GM21515 (cell line): ENCODE measurements around the gene TTC23.

Experiments used
- ATAC-seq: cut with Tn5 transposase; IDR thresholded peaks from one replicate; pipeline ENCODE4 v1.9.1; 2021; ENCODE audit not compliant: unreplicated experiment

The TTC23 gene

DNA sequence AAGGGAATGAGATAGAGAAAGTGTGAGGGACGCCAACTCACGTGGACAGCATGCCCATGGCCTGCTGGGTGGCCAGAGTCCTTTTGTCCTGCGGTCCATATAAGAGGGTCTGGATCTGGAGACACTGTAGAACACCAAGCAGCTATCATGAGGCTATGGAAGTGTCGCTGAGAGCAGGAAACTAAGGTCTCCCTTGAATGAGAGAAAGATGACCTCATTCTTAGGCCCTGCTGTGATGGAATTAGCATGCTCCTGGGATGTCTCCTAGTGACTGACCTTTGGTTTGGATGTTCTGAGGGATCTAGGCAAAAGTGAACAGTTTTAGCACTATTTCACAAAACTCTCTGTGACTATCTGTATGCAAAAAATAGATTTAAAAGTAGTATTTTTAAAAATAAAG lies 110.1 kb downstream of the TTC23 start:
- no peak for ATAC-seq

DNA sequence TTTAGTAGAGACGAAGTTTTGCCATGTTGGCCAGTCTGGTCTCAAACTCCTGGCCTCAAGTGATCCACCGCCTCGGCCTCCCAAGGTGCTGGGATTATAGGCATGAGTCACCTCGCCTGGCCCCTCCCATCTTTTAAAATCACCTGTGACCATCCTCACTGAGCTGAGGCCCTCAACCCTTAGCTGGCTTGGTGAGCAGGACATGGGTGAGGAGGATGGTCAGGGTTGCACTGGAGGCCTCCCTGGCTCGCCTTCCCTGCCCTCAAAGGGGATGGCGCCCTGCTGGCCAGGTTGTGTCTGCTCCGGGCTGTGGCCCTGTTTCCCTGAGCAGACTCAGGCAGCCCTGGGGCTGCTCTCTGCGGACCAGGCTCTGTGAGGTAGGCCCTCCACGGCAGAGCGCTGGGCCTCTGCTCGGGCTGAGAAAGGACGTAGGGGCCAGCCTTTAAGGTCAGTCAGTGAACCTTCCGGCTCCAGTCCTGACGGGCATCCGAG lies 110.8 kb downstream of the TTC23 start:
- no peak for ATAC-seq

DNA sequence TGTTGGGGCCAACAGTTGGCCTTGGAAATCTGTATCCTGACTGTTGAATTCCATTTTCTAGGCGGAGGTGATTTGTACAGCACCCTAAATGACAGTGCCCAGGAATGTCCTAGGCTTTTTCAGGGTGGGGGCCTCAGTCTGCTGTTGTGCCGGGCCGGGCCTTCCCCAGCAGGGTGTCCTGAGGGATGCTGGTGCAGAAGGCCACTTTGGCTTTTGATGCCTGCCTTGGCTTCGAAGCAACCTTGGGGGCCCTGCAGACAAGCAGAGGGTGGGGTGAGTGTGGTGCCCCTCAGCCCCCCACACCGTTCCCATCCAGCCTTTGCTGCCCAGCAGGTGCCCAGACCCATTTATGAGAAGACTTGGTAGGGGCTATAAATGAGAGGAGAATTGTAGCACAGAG lies 111.5 kb downstream of the TTC23 start:
- ATAC-seq: no peak

DNA sequence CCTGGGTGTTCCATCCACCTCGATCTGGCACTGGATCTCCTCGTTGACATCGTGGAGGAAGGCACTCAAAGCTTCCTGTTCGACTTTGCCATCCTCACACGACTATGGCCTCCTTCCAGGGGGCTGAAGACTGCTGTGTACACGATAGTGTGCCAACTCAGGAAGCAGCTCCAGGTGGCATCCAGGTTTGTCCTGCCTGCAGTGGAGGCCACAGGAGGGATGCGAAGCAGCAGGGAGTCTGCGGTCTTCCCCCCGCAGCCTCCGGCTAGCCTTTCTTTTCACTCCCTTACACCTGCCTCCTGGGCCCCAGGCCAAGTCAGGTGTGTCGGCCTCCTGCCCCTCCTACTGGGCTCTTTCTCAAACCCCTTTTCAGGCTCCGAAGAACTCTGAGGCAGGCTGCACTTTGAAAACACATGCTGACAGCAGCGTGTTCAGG lies 112.3 kb downstream of the TTC23 start:
- no peak for ATAC-seq

DNA sequence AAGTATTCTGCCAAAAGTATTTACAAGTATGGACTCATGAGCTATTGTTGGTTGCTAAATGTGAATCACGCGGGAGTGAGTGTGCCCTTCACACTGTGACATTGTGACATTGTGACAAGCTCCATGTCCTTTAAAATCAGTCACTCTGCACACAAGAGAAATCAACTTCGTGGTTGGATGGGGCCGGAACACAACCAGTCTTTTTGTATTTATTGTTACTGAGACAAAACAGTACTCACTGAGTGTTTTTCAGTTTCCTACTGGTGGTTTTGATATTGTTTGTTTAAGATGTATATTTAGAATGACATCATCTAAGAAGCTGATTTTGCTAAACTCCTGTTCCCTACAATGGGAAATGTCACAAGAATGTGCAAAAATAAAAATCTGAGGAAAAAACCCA lies 114.2 kb downstream of the TTC23 start:
- ATAC-seq: peak; percentile 74

DNA sequence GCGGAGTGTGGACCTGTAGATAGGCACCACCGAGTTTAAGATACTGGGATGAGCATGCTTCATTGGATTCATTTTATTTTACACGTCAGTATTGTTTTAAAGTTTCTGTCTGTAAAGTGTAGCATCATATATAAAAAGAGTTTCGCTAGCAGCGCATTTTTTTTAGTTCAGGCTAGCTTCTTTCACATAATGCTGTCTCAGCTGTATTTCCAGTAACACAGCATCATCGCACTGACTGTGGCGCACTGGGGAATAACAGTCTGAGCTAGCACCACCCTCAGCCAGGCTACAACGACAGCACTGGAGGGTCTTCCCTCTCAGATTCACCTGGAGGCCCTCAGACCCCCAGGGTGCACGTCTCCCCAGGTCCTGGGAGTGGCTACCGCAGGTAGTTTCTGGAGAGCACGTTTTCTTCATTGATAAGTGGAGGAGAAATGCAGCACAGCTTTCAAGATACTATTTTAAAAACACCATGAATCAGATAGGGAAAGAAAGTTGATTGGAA lies 115.0 kb downstream of the TTC23 start:
- ATAC-seq: no peak

DNA sequence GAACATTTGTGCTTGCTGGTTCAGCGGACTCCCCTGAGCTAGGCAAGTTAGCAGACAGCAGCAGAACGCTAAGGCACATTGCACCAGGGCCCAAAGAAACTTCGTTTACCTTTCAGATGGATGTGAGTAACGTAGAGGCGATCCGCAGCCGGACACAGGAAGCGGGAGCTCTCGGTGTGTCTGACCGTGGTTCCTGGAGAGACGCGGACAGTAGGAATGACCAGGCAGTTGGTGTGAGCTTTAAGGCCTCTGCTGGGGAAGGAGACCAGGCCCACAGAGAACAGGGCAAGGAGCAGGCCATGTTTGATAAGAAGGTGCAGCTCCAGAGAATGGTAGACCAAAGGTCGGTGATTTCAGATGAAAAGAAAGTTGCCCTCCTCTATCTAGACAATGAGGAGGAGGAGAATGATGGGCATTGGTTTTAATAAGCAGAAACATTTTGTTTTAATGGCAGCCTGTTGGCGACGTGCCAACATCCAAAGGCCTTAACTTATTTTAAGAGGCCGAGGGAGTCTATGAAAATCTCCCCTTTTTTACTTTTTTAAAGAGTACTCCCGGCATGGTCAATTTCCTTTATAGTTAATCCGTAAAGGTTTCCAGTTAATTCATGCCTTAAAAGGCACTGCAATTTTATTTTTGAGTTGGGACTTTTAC lies 116.6 kb downstream of the TTC23 start:
- ATAC-seq: no peak

DNA sequence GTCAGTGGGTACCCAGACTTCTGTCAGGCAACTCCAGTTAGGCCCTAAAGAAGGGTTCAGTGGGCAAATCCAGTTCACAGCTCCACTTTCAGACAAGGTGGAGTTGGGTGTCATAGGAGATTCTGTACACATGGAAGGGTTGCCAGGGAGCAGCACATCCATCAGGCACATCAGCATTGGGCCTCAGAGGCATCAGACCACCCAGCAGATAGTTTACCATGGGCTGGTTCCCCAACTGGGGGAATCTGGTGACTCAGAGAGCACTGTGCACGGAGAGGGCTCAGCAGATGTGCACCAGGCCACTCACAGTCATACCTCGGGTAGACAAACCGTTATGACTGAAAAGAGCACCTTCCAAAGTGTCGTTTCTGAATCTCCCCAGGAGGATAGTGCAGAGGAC lies 117.3 kb downstream of the TTC23 start:
- ATAC-seq: no peak

DNA sequence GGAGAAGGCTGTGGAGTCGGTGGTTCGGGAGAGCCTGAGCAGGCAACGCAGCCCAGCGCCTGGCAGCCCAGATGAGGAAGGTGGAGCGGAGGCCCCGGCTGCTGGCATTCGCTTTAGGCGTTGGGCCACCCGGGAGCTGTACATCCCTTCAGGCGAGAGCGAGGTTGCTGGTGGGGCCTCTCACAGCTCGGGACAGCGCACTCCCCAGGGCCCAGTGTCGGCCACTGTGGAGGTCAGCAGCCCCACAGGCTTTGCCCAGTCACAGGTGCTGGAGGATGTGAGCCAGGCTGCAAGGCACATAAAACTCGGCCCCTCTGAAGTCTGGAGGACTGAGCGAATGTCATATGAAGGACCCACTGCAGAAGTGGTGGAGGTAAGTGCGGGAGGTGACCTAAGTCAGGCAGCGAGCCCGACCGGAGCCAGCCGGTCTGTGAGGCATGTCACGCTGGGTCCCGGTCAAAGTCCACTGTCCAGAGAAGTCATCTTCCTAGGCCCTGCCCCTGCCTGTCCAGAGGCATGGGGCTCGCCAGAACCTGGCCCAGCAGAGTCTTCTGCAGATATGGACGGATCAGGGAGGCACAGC lies 117.8 kb downstream of the TTC23 start:
- no peak for ATAC-seq

DNA sequence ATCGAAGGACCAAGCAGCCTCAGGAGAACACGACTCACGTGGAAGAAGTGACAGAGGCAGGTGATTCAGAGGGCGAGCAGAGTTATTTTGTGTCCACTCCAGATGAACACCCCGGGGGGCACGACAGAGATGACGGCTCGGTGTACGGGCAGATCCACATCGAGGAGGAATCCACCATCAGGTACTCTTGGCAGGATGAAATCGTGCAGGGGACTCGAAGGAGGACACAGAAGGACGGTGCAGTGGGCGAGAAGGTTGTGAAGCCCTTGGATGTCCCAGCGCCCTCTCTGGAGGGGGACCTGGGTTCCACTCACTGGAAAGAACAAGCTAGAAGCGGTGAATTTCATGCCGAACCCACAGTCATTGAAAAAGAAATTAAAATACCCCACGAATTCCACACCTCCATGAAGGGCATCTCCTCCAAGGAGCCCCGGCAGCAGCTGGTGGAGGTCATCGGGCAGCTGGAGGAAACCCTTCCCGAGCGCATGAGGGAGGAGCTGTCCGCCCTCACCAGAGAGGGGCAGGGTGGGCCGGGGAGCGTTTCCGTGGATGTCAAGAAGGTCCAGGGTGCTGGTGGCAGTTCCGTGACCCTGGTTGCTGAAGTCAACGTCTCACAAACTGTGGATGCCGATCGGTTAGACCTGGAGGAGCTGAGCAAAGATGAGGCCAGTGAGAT lies 118.5 kb downstream of the TTC23 start:
- no peak for ATAC-seq

DNA sequence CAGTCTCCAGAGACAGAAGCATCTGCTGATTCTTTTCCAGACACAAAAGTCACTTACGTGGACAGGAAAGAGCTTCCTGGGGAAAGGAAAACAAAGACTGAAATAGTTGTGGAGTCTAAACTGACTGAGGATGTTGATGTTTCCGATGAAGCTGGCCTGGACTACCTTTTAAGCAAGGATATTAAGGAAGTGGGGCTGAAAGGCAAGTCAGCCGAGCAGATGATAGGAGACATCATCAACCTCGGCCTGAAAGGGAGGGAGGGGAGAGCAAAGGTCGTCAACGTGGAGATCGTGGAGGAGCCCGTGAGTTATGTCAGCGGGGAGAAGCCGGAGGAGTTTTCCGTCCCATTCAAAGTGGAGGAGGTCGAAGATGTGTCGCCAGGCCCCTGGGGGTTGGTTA lies 119.1 kb downstream of the TTC23 start:
- no peak for ATAC-seq

DNA sequence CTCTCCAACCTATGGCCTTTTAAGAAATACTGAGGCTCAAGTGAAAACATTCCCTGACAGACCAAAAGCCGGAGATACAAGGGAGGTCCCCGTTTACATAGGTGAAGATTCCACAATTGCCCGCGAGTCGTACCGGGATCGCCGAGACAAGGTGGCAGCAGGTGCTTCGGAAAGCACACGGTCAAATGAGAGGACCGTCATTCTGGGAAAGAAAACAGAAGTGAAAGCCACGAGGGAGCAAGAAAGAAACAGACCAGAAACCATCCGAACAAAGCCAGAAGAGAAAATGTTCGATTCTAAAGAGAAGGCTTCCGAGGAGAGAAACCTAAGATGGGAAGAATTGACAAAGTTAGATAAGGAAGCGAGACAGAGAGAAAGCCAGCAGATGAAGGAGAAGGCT lies 119.7 kb downstream of the TTC23 start:
- no peak for ATAC-seq

DNA sequence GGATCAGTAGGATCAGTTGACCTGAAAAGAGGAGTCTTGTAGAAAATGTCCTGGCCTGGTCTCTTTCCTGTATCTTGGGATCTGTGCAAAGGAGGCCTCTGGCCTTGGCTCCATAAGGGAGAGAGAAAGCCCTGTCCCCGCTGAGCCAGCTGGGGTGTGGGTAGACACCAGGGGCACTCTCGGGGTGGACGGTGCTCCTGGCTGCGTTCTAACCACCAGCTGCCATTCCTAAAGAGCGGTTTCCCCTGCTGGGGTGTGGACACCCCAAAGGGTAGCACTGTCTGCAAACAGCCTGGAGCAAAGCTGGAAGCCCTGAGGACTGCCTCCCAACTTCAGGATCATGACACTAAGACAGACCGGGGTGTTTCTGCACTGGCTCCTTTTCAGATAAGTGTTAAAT lies 121.0 kb downstream of the TTC23 start:
- no peak for ATAC-seq

DNA sequence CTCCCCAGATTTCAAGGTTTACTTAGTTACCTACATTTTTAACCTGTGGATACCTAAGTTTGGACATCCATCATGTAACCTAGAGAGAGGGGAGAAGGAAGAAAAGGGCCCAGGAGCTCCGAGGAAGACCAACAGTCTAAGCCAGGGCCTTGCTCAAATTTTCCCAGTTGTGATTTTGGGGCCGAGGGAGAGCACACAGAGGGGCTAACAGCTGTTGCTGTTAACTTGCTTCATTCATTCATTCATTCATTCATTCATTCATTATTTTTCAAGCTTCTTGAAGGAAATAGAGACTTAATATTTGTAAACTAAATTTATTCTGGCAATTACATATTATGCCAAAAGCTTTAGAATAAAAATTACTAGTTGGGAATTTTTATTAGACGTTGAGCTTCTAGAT lies 121.6 kb downstream of the TTC23 start:
- ATAC-seq: no peak

DNA sequence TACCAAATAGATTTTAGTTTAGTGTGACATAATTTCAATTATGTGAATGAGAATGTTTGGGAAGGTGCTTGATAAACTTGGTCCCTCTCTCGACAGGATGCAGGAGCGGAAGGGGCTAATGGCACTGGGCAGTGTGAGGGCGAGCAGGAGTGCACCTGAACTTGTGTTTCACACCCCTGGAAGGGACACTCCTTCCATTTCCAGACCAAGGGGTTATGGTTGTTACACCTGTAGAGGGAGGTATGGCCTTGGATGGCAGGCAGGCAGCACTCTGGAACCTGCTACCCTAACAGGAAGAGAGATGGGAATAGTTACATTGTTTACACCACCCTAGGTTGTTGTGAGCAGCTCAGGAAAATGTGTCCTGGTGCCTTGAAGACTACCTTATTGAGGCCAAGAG lies 122.5 kb downstream of the TTC23 start:
- ATAC-seq: no peak

DNA sequence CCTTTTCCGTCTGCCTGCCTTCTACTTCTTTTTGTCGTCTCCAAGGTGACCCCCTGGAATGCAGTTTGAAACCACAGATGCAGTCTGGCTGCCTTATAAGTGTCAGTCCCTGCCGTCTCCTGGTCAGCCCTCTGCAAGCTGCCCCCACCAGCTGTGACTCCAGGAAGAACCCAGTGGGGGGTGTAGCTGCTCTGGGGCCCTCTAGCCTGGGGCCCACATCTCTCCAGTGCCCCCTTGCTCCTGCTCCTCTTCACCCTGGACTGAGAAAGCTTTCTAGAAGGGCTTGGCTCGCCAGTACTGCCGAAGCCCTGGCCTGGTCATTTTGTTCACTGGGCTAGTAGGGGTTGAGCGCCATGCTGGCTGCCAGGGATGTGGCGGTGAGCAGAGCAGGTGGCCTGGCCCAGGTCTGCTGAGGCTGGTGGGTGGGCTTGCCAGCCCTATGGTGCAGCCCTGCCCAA lies 123.2 kb downstream of the TTC23 start:
- ATAC-seq: no peak

DNA sequence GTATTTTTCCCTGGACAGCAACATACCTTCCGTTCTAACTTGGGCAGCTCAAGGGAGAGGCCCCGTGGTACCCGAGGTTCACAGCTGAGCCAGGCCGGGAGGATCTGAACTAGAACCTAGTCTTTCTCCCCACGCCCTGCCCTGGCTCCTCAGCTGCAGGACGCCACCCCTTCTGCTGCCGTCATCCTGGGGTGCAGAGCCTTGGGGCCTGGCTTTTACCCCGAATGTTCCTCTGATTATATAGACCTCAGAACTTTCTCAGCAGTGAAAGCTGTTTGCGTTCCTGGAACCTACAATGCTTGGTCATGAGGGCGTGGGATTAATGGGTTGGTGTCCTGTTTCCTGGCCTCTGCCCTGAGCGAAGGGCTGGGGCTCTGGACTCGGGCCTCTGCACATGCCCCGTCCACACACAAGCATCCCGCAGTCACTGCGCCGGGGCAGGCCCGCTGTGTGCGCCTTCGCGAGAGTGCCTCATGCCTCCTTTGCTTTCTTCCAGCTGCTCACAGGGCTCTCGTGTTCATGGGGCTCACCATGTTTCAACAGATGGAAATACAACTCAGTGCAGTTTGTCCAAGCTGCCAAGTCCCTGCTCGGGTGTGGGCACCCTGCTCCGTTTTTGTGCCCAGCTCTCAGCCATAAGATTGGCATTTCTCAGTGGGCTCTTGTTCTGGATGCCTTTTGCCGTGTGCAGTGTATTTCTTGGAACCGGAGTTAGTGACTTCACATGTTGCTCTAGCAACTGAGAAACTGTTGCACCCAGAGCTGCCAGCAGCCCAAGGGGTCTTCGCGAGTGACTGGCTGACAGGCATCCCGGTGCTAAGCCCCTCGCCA lies 124.1 kb downstream of the TTC23 start:
- no peak for ATAC-seq

DNA sequence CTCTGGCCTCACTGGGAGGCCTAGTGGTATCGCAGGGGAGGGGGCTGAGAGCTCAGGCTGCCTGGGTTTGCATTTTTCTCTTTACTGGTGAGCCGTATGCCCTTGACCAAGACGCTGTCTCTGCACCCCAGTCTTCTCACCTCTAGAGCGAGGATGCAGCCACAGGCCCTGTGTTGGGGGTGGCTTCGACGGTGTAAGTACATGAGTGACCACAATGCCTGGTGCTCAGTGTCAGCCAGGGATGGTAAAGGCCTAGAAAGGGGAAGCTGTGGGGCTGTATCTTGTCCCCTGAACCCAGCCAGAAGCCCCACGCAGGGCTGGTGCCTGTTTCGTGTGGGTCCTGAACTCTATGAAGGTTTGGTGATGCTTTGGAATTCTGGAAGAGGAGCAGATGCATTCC lies 124.7 kb downstream of the TTC23 start:
- ATAC-seq: no peak

DNA sequence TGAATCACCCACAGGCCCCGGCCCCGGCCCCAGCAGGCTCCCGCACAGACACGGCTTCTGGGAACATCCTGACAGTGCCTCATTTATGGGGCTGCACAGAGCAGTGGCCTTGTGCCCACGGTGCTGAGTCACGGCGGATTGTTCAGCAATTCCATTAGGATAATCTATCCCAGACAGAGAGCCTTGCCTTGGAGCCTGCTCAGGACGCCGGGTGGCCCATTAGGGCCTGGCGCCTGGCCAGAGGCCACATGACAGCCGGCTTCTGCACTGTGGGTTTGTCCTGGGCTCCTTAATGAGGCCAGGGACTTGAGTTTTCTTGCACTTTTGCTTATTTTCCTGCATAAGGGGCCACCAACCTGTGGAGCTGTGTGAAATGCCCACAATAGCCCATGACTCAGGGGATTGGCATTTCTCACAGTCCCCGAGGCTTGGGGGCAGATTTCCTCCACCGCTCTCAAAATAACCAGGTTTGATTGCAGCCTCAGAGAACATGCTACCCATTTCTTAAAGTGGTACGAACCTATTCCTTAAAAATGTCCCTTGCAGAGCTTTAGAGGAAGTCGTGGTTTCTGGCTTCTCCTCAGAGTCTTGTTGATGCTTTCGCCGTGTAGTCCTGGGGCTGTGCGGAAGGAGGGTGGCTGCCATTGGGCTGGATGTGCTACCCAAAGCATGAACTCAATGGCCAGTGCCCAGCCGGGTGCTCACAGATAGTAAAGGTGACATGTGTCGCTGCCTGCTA lies 125.5 kb downstream of the TTC23 start:
- ATAC-seq: no peak

DNA sequence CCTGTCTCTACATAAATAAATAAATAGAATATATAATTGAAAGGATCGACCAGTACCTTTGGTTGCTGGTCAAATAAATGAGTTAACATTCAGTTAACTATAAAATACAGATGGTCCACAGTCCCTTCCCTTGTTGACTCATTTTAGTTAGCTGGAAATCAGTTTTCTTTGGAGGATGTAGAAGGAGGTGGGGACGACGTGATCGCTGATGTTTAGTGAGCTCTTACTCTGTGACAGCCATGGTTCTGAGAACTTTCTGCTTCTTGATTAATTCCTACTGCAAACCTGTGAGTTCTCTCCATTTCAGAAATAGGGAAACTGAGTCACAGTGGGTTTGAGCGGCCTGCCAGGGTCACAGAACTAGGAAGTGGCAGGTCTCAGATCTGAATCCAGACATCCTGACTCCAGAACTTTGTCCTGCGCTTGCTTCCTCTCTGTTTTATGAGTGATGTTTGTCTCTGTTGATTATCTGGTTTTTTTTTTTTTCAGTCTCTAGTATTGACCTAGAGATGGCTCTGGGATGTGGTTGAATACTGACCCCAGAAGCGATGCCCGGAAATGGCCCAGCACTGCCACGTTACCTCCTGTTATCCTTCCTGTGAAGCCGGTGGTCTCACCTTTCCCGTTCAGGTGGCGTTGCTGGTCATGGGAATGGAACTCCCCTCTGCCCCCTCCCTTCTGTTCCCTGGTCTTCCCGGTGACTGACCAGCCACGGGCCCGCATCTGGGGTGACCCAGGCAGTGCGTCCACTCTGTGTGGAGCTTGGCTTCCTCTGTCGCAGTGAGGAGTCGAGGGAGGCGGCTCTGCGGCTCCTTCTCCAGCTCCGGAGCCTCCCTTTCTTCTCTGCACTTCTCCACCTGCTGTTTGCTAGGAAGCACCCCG lies 126.3 kb downstream of the TTC23 start:
- no peak for ATAC-seq
